KMS-11 (cell line): ENCODE data around the gene WRAP73.

Experiments used
- H2AFZ ChIP-seq: fragments of 200-600 bp; sonication (generic); 2 replicates; pipeline ENCODE4 v1.6.1; 2016; ENCODE audit warnings: antibody characterized with exemption, mixed run types, low read depth
- H3K27ac ChIP-seq: fragments of 200-600 bp; sonication (generic); 2 replicates; pipeline ENCODE4 v1.6.1; 2016; ENCODE audit warnings: mild to moderate bottlenecking, mixed run types
- H3K27me3 ChIP-seq: fragments of 200-600 bp; sonication (generic); 2 replicates; pipeline ENCODE4 v1.6.1; 2017; ENCODE audit warnings: mild to moderate bottlenecking, low read depth, mixed run types, moderate library complexity; ENCODE audit not compliant: insufficient read depth
- H3K36me3 ChIP-seq: fragments of 200-600 bp; sonication (generic); 2 replicates; pipeline ENCODE4 v1.6.1; 2017; ENCODE audit warnings: mild to moderate bottlenecking, mixed run types; ENCODE audit not compliant: insufficient read depth
- H3K4me1 ChIP-seq: fragments of 200-600 bp; sonication (generic); 2 replicates; pipeline ENCODE4 v1.6.1; 2016; ENCODE audit warnings: mild to moderate bottlenecking, low read depth, mixed run types; ENCODE audit not compliant: poor library complexity, severe bottlenecking
- H3K4me2 ChIP-seq: fragments of 200-600 bp; sonication (generic); 2 replicates; pipeline ENCODE4 v1.7.0; 2016; ENCODE audit warnings: mild to moderate bottlenecking, mixed run types
- H3K4me3 ChIP-seq: fragments of 200-600 bp; sonication (generic); IDR thresholded peaks from 2 replicates; pipeline ENCODE4 v1.6.1; 2017; ENCODE audit warnings: low read depth, low read length, mixed read lengths; ENCODE audit not compliant: insufficient read depth
- H3K79me2 ChIP-seq: fragments of 200-600 bp; sonication (generic); 2 replicates; pipeline ENCODE4 v1.6.1; 2016; ENCODE audit warnings: low read depth, mixed run types; ENCODE audit not compliant: insufficient read depth
- H3K9ac ChIP-seq: fragments of 200-600 bp; sonication (generic); 2 replicates; pipeline ENCODE4 v1.6.1; 2016; ENCODE audit warnings: mild to moderate bottlenecking, mixed run types
- H4K20me1 ChIP-seq: fragments of 200-600 bp; sonication (generic); 2 replicates; pipeline ENCODE4 v1.6.1; 2016; ENCODE audit warnings: mild to moderate bottlenecking, mixed run types; ENCODE audit not compliant: insufficient read depth
- TF ChIP-seq, protein P1 (sequence below): fragments of 200-600 bp; sonication (generic); conservative IDR thresholded peaks from 2 replicates; pipeline ENCODE4 v1.6.1; 2017; ENCODE audit warnings: low read depth, mild to moderate bottlenecking, antibody characterized with exemption, low read length, moderate library complexity, mixed read lengths

WRAP73 gene

DNA sequence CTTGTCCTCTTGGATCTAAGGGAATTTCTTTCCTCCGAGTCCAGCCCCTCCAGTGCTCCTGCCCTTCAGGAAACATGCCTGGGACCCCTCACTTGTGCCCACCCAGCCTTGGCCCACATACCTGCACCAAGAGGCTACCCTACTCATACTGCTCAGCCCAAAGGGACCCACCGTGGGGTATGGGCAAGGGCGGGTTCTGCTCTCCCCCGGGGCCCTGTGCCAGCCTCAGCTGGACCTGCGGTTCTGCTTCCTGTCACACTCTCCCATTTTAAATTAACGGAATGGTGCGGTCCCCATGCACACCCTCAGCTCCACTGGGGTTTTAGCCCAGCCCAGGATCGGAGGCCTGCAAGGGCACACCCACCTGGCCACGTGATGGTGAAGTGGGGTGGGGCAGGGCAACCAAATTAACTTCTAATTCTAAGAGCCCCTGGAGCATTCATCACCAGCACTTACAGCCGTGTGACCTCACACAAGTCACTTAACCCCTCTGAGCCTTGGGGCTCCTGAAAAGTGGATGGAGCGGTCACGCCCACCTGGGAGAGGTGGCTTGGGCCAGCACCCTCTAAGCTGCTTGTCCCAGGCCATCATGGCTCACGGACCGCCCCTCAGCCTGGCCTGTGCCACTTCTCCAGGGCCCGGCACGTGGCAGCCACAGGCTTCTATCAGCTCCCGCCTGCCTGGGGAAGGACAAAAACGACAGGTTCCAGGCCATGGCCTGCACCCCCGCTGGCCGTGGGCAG, 30.8 kb upstream of the WRAP73 start:
- Histone ChIP-seq H3K27me3 (peaks cover 91% of the 10 kb centered on the region), H3K4me2 (no peak overlapping the region), H3K36me3 (no peaks in the 10 kb centered on the region), H3K27ac (no peak overlapping the region), H3K4me1 (peaks cover 11% of the 10 kb centered on the region), H3K79me2 (no peaks in the 10 kb centered on the region), H4K20me1 (no peaks in the 10 kb centered on the region), H3K9ac (no peak overlapping the region), H3K4me3 (no peak overlapping the region), H2AFZ (no peak overlapping the region)
- TF ChIP-seq, protein P1, sequence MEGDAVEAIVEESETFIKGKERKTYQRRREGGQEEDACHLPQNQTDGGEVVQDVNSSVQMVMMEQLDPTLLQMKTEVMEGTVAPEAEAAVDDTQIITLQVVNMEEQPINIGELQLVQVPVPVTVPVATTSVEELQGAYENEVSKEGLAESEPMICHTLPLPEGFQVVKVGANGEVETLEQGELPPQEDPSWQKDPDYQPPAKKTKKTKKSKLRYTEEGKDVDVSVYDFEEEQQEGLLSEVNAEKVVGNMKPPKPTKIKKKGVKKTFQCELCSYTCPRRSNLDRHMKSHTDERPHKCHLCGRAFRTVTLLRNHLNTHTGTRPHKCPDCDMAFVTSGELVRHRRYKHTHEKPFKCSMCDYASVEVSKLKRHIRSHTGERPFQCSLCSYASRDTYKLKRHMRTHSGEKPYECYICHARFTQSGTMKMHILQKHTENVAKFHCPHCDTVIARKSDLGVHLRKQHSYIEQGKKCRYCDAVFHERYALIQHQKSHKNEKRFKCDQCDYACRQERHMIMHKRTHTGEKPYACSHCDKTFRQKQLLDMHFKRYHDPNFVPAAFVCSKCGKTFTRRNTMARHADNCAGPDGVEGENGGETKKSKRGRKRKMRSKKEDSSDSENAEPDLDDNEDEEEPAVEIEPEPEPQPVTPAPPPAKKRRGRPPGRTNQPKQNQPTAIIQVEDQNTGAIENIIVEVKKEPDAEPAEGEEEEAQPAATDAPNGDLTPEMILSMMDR, result no peak

DNA sequence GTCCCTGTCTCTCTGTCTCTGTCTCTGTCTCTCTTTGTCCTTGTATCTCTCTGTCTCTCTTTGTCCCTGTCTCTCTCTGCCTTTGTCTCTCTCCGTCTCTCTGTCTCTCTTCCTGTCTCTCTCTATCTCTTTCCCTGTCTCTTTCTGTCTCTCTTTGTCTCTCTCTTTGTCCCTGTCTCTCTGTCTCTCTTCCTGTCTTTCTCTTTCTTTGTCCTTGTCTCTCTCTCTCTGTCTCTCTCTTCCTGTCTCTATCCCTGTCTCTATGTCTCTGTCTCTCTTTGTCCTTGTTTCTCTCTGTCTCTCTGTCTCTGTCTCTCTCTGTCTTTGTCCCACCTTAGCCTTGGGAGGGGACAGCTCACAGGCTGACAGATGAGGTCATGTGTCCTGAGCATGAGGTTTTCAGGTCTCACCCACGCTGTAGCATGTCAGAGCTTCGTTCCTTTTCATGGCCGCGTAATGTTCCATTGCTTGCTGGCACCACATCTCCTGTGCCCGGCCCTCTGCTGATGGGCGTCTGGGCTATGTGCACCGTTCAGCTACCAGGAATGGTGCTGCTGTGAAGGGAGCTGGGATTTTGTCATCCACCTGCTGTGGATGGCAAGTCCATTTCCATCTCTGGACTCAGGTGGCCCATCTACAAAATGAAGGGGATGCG, 30.0 kb upstream of the WRAP73 start:
- no peak overlapping the region for H3K9ac ChIP-seq
- TF ChIP-seq, protein P1, result no peak
- no peak overlapping the region for H2AFZ ChIP-seq
- peaks cover 11% of the 10 kb centered on the region for H3K4me1 ChIP-seq
- no peaks in the 10 kb centered on the region for H3K79me2 ChIP-seq
- H3K4me2 ChIP-seq, result no peak overlapping the region
- H3K4me3 ChIP-seq, result no peak overlapping the region
- no peaks in the 10 kb centered on the region for H3K36me3 ChIP-seq
- H3K27me3 ChIP-seq, result peaks cover 88% of the 10 kb centered on the region
- H4K20me1 ChIP-seq, result no peaks in the 10 kb centered on the region
- H3K27ac ChIP-seq, result no peak overlapping the region

DNA sequence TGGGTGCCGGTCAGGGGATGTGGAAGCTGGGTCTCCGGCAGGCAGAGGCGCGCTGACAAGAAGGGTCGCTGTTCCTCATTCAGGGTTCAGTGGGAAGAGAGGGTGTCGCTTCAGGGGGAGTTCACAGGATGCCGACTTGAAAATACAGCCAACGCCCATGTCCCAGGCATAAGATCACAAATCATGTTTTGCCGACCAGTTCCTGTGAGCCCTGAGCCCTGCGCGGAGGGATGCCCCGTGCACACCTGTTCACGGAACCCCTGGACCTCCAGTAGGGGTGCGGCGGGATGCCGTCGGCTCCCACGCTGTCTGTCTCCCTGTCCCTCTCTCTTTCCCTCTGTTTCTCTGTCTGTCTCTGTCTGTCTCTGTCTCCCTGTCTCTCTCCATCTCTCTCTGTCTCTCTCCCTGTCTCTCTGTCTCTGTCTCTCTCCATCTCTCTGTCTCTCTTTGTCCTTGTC, 29.2 kb upstream of the WRAP73 start:
- Histone ChIP-seq H3K36me3 (no peaks in the 10 kb centered on the region), H3K4me3 (no peak overlapping the region), H3K79me2 (no peaks in the 10 kb centered on the region), H3K4me1 (peaks cover 11% of the 10 kb centered on the region), H2AFZ (no peak overlapping the region), H3K9ac (no peak overlapping the region), H3K4me2 (no peak overlapping the region), H4K20me1 (no peaks in the 10 kb centered on the region), H3K27ac (no peak overlapping the region), H3K27me3 (peaks cover 87% of the 10 kb centered on the region)
- TF ChIP-seq, protein P1, result no peak

DNA sequence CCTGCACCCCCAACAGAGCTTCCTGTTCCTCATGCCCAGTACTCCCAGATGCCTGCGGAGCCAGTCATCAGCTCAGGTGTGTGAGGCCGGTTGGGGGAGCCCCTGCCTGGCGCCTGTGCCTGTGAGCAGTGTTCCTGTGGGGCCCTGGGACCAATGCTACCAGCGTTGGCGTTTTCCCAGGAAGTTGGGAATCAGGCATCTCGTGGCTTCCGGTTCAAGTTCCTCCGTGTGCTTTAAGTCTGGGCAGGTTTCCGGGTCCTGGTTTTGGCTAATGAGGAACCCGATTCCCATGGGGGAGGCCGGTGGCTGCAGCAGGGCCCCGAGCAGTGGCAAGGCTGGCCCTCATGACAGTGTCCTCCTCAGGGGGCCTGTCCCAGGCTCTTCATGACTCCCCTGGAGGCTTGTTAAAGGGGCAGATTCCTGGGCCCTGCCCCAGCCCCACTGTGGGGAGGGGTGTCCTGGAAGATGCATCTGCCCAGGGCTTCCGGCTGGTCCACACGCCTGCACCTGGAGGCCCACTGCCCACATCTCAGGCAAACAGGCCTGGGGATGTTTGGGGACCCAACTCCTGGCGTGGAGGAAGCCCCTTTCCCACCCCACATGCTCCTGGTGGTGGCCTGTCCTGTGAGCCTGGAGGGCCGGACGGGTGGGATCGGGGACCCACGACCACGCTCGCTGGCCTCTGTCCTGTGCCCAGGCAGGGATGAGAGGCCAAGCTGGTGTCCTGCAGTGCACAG, 28.6 kb upstream of the WRAP73 start:
- Histone ChIP-seq H4K20me1 (no peaks in the 10 kb centered on the region), H3K27ac (no peak overlapping the region), H3K79me2 (no peaks in the 10 kb centered on the region), H3K4me3 (no peak overlapping the region), H3K4me1 (peaks cover 16% of the 10 kb centered on the region), H3K36me3 (no peaks in the 10 kb centered on the region), H3K9ac (no peak overlapping the region), H3K4me2 (no peak overlapping the region), H3K27me3 (peaks cover 87% of the 10 kb centered on the region), H2AFZ (no peak overlapping the region)
- TF ChIP-seq, protein P1, result no peak
